Trophoblast cell (in vitro differentiated cells and primary cell): ENCODE measurements around the gene CTU2.

Source experiments
- DNase-seq, 2 donors: peaks; one replicate each; pipeline ENCODE4 v3.0.0-alpha.2; 2016
- H2AFZ ChIP-seq: 2 replicates; pipeline ENCODE4 v1.6.1; 2013; ENCODE audit warnings: low read length, moderate library complexity, mild to moderate bottlenecking; ENCODE audit not compliant: insufficient read depth, poor library complexity
- H2AK5ac ChIP-seq: 2 replicates; pipeline ENCODE4 v1.6.1; 2013; ENCODE audit warnings: mild to moderate bottlenecking, low read length
- H2BK120ac ChIP-seq: 2 replicates; pipeline ENCODE4 v1.6.1; 2013; ENCODE audit warnings: low read length, mild to moderate bottlenecking, moderate library complexity; ENCODE audit not compliant: insufficient read depth, poor library complexity
- H2BK12ac ChIP-seq: 2 replicates; pipeline ENCODE4 v1.6.1; 2013; ENCODE audit warnings: mild to moderate bottlenecking, low read length, moderate library complexity
- H2BK5ac ChIP-seq: 2 replicates; pipeline ENCODE4 v1.6.1; 2013; ENCODE audit warnings: low read length, low read depth, moderate library complexity, mild to moderate bottlenecking; ENCODE audit not compliant: poor library complexity
- H3K14ac ChIP-seq: 2 replicates; pipeline ENCODE4 v1.6.1; 2013; ENCODE audit warnings: mild to moderate bottlenecking, low read length
- H3K18ac ChIP-seq: 2 replicates; pipeline ENCODE4 v1.6.1; 2013; ENCODE audit warnings: mild to moderate bottlenecking, low read length
- H3K23ac ChIP-seq: 2 replicates; pipeline ENCODE4 v1.6.1; 2013; ENCODE audit warnings: low read length
- H3K27ac ChIP-seq: 2 replicates; pipeline ENCODE4 v1.5.1; 2013; ENCODE audit warnings: low read depth, mild to moderate bottlenecking, inconsistent platforms, low read length, moderate library complexity
- H3K27me3 ChIP-seq: 2 replicates; pipeline ENCODE4 v1.6.1; 2013; ENCODE audit warnings: inconsistent platforms, mild to moderate bottlenecking, low read length, moderate library complexity; ENCODE audit not compliant: insufficient read depth
- H3K36me3 ChIP-seq, 2 experiments: 1 replicate in 1 of 2; 2 replicates in 1 of 2; pipeline ENCODE4 v1.6.1; 2013; ENCODE audit warnings: low read length in 2 of 2, mild to moderate bottlenecking in 2 of 2, moderate library complexity in 1 of 2; ENCODE audit not compliant: insufficient read depth in 2 of 2, control insufficient read depth in 1 of 2
- H3K4ac ChIP-seq: 2 replicates; pipeline ENCODE4 v1.6.1; 2013; ENCODE audit warnings: low read depth, mild to moderate bottlenecking, low read length, moderate library complexity
- H3K4me1 ChIP-seq, 2 experiments: 1 replicate in 1 of 2; 2 replicates in 1 of 2; pipeline ENCODE4 v1.6.1; 2013; ENCODE audit warnings: low read length in 2 of 2, mild to moderate bottlenecking in 2 of 2, moderate library complexity in 1 of 2; ENCODE audit not compliant: insufficient read depth in 2 of 2, control insufficient read depth in 1 of 2
- H3K4me2 ChIP-seq: 2 replicates; pipeline ENCODE4 v1.6.1; 2013; ENCODE audit warnings: inconsistent platforms, mild to moderate bottlenecking, low read length, moderate library complexity
- H3K4me3 ChIP-seq: 2 replicates; pipeline ENCODE4 v1.5.1; 2013; ENCODE audit warnings: mild to moderate bottlenecking, low read depth, low read length, inconsistent platforms
- H3K79me1 ChIP-seq: one replicate; pipeline ENCODE4 v1.6.1; 2013; ENCODE audit warnings: low read length
- H3K79me2 ChIP-seq: 2 replicates; pipeline ENCODE4 v1.6.1; 2013; ENCODE audit warnings: low read length, mild to moderate bottlenecking; ENCODE audit not compliant: control insufficient read depth, insufficient read depth, poor library complexity
- H3K9ac ChIP-seq: 2 replicates; pipeline ENCODE4 v1.6.1; 2013; ENCODE audit warnings: mild to moderate bottlenecking, low read length
- H3K9me3 ChIP-seq: 2 replicates; pipeline ENCODE4 v1.6.1; 2013; ENCODE audit warnings: low read depth, mild to moderate bottlenecking, control low read depth, inconsistent platforms, low read length; ENCODE audit not compliant: insufficient read depth
- H4K12ac ChIP-seq: 2 replicates; pipeline ENCODE4 v1.6.1; 2013; ENCODE audit warnings: low read depth, mild to moderate bottlenecking, low read length, moderate library complexity
- H4K8ac ChIP-seq: 2 replicates; pipeline ENCODE4 v1.6.1; 2013; ENCODE audit warnings: low read depth, mild to moderate bottlenecking, low read length, moderate library complexity
- H4K91ac ChIP-seq: one replicate; pipeline ENCODE4 v1.6.1; 2013; ENCODE audit warnings: low read depth, mild to moderate bottlenecking, low read length, moderate library complexity
- WGBS: extraction: QIAGEN DNeasy Blood & Tissue Kit; methylation state at CpG from one replicate; pipeline ENCODE4 v1.1.7; 2013; ENCODE audit warnings: missing lambda C conversion rate; ENCODE audit not compliant: insufficient read length, insufficient coverage; ENCODE audit errors: extremely low coverage; 5-methylcytosine and 5-hydroxymethylcytosine counted together

The CTU2 gene

DNA sequence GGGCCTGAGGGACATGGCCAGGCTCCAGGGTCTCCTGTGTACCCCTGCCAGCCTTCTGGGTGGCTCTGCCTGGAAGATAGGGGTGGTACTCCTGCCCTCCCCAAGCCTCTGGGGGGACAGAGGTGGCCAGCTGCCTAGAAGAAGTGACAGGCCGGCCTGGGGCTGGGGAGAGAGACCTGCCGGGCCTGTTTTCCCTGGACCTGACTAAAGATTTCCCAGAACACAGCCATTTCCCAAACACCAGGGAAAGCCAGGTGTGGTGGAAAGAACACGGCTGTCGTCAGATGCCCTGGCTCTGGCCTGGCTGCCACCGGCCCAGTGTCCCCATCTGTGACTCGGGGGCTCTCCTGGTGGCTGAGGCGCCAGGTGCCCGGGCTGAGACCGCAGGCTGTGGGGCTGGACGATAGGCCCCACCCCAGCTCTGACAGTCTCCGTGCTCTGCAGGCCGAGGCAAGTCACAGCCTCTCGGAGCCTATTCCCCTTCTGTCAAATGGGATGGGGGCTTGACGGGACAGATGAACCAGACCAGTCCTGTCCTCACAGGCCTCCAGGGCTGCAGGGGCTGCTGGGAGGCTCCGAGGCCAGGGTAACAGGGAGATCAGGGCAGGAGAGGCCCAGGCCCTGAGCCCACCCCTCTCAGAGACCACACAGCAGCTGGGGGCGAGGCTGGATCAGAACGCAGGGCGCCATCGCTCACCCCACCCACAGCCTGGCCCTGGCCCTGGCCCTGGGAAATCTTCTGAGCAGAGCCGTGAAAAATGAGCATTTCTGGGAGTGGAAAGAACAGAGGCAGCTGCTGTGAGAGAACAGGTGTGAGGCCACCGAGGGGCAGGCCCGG is 33.1 kb downstream of the CTU2 start:
- Histone ChIP-seq H4K12ac (no peak overlapping the region), H3K27me3 (no peaks in the 10 kb centered on the region), H3K79me1 (no peaks in the 10 kb centered on the region), H3K18ac (no peak overlapping the region), H3K9me3 (peaks cover 2% of the 10 kb centered on the region), H3K36me3 (peaks cover 55 to 61% of the 10 kb centered on the region in 2 experiments), H2BK5ac (no peak overlapping the region), H2AK5ac (no peak overlapping the region), H2AFZ (no peak overlapping the region), H3K27ac (no peak overlapping the region), H3K4me3 (no peak overlapping the region), H4K8ac (no peak overlapping the region), H3K9ac (no peak overlapping the region), H3K14ac (no peak overlapping the region), H3K23ac (no peak overlapping the region), H2BK12ac (no peak overlapping the region), H4K91ac (no peak overlapping the region), H3K4me1 (peaks cover 4 to 13% of the 10 kb centered on the region in 2 experiments), H3K4me2 (no peak overlapping the region), H3K79me2 (no peaks in the 10 kb centered on the region), H2BK120ac (no peak overlapping the region), H3K4ac (no peak overlapping the region)
- WGBS: no CpG with 5 or more reads among the region's 22 CpGs
- DNase-seq: peak in 1 of 2 donors; percentile 25

DNA sequence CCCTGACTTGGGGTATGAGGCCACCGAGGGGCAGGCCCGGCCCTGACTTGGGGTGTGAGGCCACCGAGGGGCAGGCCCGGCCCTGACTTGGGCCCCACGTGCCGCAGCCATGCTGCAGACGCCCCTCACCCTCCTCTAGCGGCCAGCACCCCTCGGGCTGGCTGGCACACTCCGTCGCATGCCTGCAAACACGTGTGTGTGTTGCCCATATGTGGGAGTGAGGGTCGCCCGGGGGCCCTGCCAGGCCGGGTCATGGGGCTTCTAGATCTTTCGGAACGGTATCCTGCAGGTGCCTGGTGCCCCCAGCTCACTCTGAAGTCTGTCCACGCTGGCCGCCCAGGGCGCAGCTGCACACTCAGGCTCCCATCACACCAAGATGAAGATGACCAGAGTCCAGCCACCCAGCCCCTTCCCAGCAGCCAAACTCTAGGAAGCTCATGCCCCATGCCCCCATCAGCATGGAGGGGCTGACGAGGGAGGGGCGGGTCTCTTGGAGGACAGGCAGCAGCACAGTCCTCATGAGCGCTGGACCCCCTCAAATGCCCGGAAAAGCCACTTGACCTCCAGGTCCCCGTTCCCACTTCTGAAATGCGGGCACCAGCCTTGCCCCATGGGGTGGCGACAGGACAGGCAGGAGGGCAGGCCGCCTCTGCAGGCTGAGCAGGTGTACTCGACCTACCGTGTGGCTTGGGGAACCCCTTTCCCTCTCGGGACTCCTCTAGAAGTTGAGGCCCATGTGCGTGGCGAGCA is 33.8 kb downstream of the CTU2 start:
- WGBS: no CpG with 5 or more reads among the region's 33 CpGs
- no peak overlapping the region for H3K4me3 ChIP-seq
- no peak overlapping the region for H4K91ac ChIP-seq

GRCh38 chr16:88740727-88741055 is 34.4 kb downstream of the CTU2 start:
- Histone ChIP-seq H4K8ac (no peak overlapping the region), H2BK12ac (no peak overlapping the region), H2BK120ac (no peak overlapping the region), H3K23ac (no peak overlapping the region), H2AFZ (no peak overlapping the region), H3K14ac (no peak overlapping the region), H3K4ac (no peak overlapping the region), H2AK5ac (no peak overlapping the region), H2BK5ac (no peak overlapping the region), H4K12ac (no peak overlapping the region), H3K27ac (no peak overlapping the region), H3K18ac (no peak overlapping the region), H3K9me3 (no peaks in the 10 kb centered on the region), H3K27me3 (no peaks in the 10 kb centered on the region), H3K4me1 (peaks cover 4 to 13% of the 10 kb centered on the region in 2 experiments), H3K79me1 (no peaks in the 10 kb centered on the region), H3K4me2 (no peak overlapping the region), H3K79me2 (no peaks in the 10 kb centered on the region), H4K91ac (no peak overlapping the region), H3K4me3 (no peak overlapping the region), H3K36me3 (peaks cover 42 to 48% of the 10 kb centered on the region in 2 experiments), H3K9ac (no peak overlapping the region)
- no CpG with 5 or more reads among the region's 12 CpGs for WGBS
- DNase-seq: no peak

More for the DNA sequence above, 33.8 kb downstream of the CTU2 start:
- Histone ChIP-seq H3K79me1 (no peaks in the 10 kb centered on the region), H2AK5ac (no peak overlapping the region), H3K9ac (no peak overlapping the region), H3K4ac (no peak overlapping the region), H3K79me2 (no peaks in the 10 kb centered on the region), H2BK12ac (no peak overlapping the region), H2BK5ac (no peak overlapping the region), H3K36me3 (peaks cover 48 to 53% of the 10 kb centered on the region in 2 experiments), H3K4me1 (peaks cover 4 to 13% of the 10 kb centered on the region in 2 experiments), H4K12ac (no peak overlapping the region), H2BK120ac (no peak overlapping the region), H3K18ac (no peak overlapping the region), H3K27ac (no peak overlapping the region), H3K4me2 (no peak overlapping the region), H3K27me3 (no peaks in the 10 kb centered on the region), H3K9me3 (no peaks in the 10 kb centered on the region), H3K14ac (no peak overlapping the region), H4K8ac (no peak overlapping the region), H3K23ac (no peak overlapping the region), H2AFZ (no peak overlapping the region)
- DNase-seq: no peak

DNA sequence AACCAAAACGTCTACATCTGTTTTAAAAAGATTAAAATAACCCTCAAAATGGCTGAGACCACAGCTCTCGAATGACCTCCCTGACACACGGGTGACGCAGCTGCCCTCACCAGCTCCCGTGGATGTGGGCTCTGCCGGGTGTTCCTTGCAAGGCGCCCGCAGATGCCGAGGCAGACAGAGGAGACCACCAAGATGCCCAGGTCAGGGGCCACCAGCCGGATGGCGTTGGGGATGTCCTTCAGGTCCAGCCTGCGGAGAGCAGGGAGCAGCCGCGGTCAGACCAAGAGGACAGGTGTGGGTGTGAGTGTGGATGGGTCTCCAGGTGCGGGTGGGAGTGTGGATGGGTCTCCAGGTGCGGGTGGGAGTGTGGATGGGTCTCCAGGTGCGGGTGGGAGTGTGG is 35.1 kb downstream of the CTU2 start:
- H2BK5ac ChIP-seq: no peak overlapping the region
- H3K79me1 ChIP-seq: no peaks in the 10 kb centered on the region
- no peak overlapping the region for H4K12ac ChIP-seq
- H3K9me3 ChIP-seq: no peaks in the 10 kb centered on the region
- peaks cover 4 to 13% of the 10 kb centered on the region in 2 experiments for H3K4me1 ChIP-seq
- H3K23ac ChIP-seq: no peak overlapping the region
- H2BK12ac ChIP-seq: no peak overlapping the region
- peaks cover 36 to 46% of the 10 kb centered on the region in 2 experiments for H3K36me3 ChIP-seq
- no peak overlapping the region for H3K27ac ChIP-seq
- H3K79me2 ChIP-seq: no peaks in the 10 kb centered on the region
- no peak for DNase-seq
- no peak overlapping the region for H2BK120ac ChIP-seq
- no peak overlapping the region for H3K4me3 ChIP-seq
- H2AFZ ChIP-seq: no peak overlapping the region
- no peak overlapping the region for H3K18ac ChIP-seq
- H4K8ac ChIP-seq: no peak overlapping the region
- no peak overlapping the region for H3K4me2 ChIP-seq
- no peak overlapping the region for H3K4ac ChIP-seq
- no peak overlapping the region for H2AK5ac ChIP-seq
- no peak overlapping the region for H4K91ac ChIP-seq
- no peaks in the 10 kb centered on the region for H3K27me3 ChIP-seq
- no CpG with 5 or more reads among the region's 17 CpGs for WGBS
- H3K9ac ChIP-seq: no peak overlapping the region
- no peak overlapping the region for H3K14ac ChIP-seq
